GM19463 (cell line): Measurements from ENCODE around the gene LRCH1.

Experiments
- ATAC-seq: cut with Tn5 transposase; IDR thresholded peaks from one replicate; pipeline ENCODE4 v1.9.1; 2021; ENCODE audit warnings: mild to moderate bottlenecking, moderate library complexity; ENCODE audit not compliant: unreplicated experiment

Gene LRCH1

DNA sequence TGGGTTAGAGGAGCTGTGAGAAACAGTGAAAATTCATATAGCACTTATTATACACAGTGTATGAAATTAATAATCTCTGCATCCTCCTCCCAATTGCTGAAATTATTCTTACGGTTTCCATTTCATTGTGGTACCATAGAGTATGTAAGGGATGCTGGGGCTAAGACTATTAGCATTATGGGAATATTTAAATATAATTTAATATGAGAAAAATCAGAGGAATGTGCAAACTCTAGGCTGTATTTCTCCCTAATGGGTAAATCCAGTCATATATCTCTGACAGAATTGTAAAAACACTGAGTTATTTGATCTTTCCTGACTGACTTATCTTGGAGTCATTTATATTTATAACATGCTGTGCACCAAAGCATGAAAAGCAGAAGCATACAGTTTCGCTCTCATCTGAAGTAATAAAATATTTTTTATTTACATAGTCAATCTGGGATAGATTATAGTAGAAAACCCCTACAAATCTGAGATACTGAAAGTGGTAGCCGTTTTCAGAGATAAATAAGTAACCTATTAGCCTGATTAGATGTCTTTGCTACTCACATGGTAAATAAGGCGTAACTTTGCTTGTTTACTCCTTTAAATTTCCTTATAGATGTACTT is 34.9 kb downstream of the LRCH1 start:
- ATAC-seq: peak; percentile 46

DNA sequence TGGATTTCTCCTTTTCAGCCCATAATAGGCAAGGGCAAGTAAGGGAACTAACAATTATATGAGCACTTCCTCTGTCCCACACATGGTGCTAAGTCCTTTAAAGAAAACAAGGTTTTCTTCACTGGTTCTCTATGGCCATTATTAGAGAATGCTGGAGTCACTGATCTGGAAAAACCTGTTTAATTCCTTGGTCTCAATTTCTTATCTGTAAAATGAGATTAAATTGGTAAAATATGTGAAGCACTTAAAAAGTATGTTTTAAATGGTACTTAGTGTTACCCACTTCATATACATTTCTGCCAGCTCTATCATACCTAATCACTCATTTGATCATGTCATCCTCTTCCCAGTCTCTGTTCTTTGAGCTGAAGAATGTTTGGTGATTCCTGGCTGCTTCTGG is 39.4 kb downstream of the LRCH1 start:
- no peak for ATAC-seq

DNA sequence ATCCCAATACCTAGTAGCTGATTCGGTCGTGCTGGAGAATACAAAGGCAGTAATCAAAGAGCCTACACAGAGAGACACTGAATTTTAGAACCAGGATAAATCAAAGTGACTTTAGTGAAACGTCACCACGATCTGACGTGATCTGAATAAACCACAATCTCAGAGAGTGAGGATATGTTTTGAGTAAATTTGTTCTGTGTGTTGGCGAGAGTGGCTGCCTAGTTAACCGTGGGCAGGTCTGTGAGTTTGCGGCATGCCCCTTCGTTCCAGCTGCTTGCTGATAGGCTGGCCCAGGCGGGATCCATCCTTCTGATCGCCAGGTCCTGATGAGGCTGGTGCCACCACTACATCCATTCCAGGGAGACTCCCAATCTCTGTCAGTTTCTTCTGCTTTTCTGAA is 40.4 kb downstream of the LRCH1 start:
- ATAC-seq: peak; percentile 57

DNA sequence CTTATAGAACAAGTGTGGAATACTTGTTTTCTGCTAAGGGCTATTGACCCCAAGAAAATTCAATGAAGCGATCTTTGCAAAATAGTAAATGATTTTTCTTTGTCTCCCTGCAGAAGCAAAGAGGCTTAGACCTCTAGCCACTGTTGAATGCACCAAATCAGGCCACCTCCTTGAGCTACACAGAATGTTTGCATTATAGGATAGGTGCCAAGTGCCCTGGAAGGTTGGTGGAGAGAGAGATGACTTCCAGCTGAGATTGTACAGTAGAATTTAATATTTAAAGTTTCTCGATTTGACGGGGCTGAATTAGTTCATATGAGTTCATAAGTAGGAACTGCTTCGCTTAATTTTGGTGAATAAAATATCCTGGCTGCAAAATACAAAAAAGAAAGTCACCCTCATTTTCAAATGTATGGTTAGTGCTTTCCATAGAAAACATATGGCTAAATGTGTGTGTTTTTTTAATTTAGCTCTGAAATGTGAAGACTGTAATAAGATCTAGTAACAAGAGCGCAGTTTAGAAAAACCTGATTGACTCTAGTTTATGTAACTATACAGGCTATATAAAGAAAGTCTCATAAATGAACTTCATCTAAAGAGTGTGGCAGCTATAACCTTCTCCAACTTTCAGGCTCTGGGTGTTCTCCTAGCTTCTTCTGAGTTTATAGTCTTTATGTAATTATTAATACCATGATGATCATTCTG is 41.6 kb downstream of the LRCH1 start:
- no peak for ATAC-seq

DNA sequence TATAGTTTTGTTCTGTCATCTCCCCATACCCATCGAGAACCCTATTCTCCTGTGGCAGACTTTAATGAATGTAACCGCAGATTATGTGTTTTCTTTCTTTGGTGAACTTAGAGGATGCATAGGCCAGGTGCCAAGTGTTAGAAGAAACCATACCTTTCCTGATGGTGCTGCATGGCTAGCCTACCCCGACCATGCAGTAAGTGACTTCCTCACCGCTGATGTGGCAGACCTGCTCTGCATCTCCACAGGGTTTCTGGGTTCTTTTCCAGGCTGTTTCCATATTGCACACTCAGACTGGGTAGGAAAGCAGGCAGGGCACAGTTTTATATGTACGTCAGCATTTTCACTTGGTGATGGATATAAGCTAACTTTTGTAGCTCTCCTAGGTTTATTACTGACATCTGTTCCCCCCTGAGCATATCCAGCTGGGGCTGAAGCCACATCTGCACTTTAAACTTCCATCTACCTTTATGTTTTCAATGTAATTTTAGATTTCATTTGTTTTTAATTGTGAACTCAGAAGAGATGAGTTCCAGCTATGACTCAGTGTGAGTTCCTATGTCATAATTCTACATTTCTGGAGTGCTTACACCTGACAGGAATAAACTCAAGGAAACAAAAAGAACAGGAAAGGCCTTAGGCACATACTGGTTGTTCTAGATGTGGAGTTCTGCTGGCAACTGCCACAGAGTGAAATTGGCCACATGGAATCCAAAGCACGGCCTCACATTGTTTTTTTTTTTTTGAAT is 42.3 kb downstream of the LRCH1 start:
- ATAC-seq: peak; percentile 54

DNA sequence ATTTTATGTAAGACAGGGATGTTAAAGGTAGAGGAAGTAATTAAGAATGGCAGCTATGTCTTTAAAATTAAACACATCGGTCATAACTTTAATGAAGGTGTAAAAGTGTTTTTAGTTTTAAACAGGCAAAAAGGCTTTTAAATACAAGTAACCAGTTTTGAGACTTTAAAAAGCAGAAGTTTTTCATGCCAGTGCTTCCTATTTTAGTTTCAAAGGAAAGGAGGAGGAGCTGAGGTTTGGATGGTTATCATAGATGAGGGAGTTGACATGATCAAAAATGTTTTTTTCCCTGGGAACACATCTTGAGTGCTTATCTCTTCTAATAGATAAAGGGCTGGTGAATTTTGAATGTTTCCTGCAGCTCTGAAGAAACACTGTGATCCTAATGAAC is 42.9 kb downstream of the LRCH1 start:
- no peak for ATAC-seq

DNA sequence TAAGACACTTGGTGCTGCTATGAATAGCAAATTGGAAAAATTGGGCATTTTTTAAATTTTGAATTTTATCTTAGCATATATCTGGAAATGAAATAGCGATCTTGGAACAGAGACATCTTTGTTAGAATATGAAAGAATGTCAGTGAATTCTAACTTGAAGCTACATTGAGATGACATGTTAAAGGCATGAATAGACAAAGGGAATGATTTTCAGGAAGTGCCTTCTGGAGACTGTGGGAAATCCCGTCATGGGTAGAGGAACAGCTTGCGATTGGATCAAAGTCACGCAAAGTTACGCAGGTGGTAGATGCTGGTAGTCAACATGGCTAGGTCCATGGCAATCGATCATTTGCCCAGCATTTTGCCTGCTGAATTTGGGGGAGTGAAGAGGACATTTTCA is 43.5 kb downstream of the LRCH1 start:
- ATAC-seq: no peak

DNA sequence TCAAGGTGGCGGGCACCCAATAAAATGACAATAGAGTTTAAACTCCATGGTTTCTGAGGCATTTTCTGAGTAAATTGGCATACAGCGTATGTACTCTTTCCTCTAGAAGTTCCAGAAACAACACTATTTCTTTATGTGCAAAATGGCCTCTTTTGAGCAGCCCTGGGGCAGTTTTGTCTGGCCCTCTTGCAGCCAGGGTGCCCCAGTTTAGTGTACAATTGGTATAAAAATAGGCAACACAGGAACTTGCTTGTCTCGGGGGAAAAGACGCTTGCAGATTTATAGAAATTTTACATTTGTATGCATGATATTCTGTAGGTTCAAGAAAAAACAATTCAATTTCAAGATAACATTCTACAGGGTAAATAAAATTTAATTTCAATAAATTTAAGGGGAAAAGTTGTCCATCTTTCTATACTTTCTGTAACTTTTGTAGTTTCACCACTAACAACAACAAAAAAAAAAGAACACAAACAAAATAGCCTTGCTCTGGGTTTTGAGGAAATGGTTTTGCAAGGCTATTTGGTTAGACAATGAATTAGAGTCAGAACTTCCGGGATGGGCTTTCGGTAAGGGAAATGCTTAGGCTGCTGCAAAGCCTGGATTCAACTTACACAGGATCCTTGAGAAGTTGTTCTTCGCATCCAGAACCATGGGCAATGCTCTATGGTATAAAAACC is 45.3 kb downstream of the LRCH1 start:
- ATAC-seq: peak; percentile 24

DNA sequence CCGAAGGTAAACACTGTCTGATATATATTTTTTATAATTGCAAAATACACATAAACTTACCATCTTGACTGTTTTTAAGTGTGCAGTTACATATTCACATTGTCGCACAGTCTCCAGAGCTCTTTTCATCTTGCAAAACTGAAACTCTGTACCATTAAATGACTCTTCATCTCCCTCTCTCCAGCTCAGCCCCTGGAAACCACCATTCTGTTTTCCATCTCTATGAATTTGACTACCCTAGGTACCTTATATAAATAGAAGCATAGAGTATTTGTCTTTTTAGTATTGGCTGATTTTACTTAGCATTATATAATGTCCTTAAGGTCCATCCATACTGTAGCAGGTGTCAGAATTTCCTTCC is 45.8 kb downstream of the LRCH1 start:
- peak; percentile 56 for ATAC-seq

DNA sequence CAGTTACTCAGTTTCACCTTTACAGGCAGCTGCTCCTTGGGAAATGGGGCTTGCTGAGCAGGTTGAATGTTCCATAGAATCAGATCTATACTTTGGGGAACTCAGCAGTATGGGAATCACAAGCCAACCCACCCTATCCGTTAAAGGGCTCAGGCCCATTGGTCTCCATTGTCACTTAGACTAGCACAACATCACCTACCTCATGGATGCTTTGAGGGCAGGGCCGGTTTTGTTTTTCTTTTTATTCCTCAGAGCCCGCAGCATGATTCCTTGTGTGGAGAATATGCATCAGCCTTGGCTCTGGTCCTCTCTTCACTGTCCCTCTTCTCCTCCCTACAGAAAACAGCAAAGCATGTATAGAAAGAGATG is 48.0 kb downstream of the LRCH1 start:
- no peak for ATAC-seq

DNA sequence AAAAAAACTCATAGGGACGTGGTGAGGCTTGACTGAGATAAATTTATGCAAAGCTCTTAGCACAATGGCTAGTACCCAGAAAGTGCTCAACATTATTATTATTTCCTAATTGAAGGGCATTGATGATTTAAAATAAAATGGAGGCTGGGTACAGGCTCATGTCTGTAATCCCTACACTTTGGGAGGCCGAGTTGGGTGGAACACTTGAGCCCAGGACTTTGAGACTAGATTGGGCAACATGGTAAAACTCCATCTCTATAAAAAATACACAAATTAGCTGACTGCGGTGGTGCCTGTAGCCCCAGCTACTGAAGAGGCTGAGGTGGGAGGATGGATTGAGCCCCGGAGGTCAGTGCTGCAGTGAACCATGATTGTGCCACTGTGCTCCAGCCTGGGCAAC is 49.6 kb downstream of the LRCH1 start:
- ATAC-seq: no peak

DNA sequence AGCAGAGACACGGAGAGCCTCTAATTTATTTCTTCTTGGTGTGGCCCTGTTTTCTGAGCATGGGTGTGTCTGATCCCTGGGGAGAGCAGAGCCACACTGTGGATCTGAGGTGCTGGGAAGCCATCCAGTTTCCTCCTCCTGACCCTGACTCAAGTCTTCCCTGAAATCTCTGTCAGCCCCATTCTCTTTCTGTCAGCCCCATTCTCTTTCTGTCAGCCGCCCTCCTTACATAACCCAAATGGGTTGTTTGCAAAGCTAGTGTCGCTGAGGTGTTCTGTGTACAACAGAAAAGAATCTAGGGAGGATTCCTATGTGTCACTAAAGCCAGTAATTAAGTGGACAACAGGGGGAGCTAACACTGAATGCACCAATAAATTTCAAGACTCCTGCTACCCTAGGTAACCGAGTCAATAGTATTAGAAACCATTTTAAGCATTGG is 50.2 kb downstream of the LRCH1 start:
- ATAC-seq: no peak

DNA sequence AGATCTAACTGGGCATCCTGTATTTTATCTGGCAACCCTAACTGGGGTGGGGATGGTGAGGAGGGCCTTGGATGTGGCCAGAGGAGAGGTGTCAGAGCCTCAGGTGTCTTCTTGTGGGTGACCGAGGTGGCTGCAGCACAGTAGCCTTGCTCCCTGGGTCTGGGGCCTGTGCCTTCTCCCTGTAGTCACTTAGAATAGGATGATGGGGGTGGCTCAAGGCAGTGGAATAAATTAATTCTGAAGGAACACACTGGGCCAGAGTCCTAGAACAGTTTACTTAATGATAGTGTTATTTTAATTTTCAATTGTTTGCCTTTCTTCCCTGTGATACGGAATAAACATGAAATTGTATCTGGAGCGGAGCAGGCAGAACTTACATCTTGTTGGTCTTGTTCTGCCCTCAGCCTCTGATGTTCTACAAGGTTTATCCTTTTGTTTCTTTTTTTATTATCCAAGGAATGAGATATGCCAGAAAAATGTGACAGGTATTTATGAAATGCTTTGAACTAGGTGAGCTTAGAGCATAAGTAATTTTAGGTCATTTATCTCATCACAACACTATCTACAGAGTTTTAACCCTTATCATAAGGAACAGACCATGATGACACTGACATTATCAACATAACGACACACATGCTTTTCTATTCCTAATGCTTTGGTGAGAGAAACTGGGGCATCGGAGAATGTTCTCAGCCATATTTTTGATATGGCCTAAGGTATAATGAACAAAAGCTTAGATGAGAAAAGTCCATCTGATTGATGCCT is 51.4 kb downstream of the LRCH1 start:
- ATAC-seq: no peak

DNA sequence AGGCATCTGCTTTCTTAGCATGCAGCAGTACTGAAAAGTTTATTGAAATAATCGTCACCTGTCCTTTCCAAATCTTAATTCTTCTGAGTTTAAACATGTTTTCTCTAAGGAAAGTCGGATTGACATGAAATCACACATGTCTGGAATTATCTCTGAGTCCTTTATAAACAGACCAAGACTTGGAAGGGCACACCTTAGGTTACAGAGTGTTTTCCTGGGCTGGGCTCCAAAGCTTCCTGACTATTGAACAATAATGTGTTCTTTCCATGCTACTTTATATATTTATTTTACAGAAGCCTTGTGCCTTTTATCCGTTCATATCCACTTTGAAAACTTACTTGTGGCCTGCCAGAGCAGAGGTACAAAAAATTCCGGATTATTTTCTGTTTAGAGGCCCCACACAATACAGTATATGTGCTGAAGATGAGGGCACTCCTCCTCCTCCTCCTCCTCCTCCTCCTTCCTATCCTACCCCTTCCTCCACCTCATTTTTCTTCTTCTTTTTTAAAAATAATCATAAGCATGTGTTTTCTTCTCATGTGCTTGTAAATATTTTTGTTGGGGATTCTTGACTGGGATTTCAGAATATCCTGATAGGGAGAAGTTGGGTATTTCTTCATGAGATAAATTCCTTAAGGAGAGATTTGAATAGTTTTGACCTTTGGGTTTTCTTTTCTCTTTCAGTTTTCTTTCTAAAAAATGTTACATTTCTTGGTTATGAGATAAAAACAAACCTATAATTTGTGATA is 52.3 kb downstream of the LRCH1 start:
- no peak for ATAC-seq

DNA sequence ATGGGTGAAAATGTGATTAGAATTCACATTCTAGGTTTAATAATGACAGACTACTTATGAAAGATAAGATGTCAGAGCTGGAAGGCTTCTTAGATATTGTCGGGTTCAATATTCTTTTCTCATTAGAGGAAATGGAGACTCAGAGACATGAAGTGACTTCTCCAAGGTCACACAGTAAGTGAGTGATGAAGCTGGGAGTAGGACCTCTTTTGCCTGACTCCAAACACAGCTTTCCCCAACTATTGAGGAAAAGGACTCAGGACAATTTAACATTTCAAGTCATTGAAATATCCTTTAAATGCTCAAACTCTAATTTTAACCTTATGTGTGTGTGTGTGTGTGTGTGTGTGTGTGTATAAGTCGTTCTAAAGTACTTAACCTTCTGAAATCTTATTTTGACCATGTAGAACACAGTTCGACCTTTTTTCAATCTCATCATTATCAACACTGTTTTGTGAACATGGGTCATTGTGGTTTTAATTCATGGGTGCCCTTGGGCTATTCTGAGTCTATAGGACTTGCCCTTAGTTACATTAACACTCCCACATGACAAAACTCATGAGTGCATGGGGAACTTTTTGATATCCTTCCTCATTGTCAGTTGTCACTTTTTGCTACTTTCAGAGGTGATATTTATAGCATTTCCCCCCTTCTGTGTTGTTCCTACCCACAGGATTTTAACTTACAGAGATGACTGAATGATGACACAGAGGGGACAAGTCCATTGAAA is 53.0 kb downstream of the LRCH1 start:
- ATAC-seq: peak; percentile 45

DNA sequence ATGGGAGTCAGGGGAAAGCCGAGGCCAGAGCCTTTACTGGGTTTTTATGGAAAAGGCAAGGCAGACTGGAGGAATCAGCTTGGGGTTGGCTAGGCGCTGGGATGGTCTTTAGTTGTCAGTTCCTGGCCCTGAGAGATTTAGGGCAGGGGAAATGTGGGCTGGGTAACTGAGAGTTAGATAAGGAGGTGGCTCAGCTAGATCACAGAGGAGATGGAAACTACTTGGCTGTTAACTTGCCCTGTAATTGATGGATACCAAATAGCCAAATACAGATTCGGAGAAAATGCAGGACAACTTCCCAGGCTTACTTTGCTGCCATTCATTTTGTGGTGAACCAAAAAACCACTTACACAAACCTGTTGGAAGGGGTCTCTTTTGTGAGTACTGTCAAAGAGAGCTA is 54.0 kb downstream of the LRCH1 start:
- ATAC-seq: no peak

DNA sequence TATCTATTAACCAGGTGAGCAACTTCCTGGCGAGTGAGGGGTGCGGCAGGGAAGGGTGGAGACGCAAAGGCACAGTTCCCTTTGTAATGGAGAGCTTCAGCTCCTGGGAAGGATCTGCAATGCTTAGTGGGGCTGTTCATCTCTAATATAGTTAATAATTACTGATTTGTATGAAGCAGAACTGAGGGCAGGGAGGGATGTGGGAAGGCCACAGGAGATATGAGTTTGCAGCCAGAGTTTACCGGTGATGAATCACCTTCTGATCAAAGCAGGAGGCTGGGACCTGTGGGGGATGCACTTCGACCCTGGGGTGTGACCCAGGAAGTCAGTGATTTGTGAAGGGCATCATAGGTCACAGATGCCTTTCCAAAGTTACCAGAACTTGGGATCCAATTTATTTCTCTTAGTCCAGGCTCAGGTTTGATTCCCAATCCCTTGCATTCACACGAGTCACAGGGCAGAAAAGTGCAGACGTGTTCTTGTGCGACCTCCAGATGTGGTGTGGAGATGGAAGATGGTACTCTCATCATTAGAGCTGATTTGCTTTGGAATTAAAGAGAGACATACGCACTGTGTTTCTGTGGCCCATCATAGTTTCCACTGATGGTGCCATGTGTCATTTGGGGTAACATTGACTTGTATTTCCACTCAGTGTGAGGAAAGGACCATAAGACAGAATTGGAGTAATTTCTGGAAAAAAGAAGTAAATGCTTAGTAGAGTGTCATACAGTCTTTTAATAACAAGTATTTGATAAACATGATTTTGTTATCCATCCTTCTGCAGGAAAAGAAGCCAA is 55.0 kb downstream of the LRCH1 start:
- peak; percentile 56 for ATAC-seq

DNA sequence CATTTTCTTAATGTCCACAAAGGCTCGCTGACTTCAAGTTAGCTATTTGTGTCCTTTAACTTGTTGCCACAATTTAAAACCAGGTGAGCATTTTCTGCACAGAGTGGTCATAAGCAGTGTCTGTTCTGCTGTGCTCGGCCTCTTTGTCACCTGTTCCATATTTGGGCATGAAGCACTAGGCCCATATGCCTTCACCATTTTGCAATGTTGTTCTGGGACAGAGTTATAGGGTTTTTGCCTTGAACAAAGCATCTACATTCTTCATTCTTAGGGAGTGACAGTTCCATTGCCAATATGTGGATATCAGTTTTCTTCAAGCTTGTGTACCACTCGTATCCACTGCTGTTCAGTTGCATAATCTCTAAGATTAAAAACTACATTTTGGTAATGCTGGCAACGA is 56.1 kb downstream of the LRCH1 start:
- no peak for ATAC-seq

DNA sequence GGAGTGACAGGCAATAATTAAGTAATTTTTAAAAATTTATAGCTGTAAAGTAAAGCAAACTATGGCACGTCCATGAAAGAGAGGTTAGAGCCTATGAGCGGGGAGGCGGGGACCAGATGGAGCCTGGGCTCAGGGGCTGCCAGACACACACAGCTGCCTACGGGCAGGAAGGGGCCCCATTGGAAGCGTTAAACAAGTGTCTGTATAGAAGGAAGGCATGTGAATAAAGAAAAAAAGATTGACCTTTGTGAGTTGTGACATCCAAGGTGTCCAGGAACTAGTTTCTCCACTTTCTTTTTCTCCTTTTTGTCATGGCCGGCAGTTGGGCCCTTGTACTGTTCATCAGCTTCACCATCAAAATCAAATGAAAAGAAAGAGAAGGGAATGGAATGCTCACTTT is 56.8 kb downstream of the LRCH1 start:
- no peak for ATAC-seq
